Panc1 (cell line): ENCODE results near the gene NQO1.

ENCODE experiments used
- CTCF ChIP-seq: fragments of 450-650 bp; IDR thresholded peaks from 2 replicates; pipeline ENCODE4 v1.5.1; 2017; ENCODE audit warnings: mild to moderate bottlenecking
- POLR2AphosphoS5 ChIP-seq: IDR thresholded peaks from 2 replicates; pipeline ENCODE4 v1.6.1; 2012; ENCODE audit warnings: mild to moderate bottlenecking, low read depth, low read length, moderate library complexity

- no peak for TF ChIP-seq CTCF
- TF ChIP-seq POLR2AphosphoS5 = no peak
Measured at GRCh38 chr16:69699915-69700314, 26.4 kb downstream of the NQO1 start.
